ENCODE data around the gene CTIF.

GRCh38 chr18:48553236-48553635 lies 14.4 kb downstream of the CTIF start:
- no peak for TF ChIP-seq CTCF (conservative IDR thresholded peaks at IDR 0.05; ENCODE audit: low read depth in 2 of 2)
- TF ChIP-seq, protein P1, sequence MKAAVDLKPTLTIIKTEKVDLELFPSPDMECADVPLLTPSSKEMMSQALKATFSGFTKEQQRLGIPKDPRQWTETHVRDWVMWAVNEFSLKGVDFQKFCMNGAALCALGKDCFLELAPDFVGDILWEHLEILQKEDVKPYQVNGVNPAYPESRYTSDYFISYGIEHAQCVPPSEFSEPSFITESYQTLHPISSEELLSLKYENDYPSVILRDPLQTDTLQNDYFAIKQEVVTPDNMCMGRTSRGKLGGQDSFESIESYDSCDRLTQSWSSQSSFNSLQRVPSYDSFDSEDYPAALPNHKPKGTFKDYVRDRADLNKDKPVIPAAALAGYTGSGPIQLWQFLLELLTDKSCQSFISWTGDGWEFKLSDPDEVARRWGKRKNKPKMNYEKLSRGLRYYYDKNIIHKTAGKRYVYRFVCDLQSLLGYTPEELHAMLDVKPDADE (IDR thresholded peaks at IDR 0.05), result no peak
- no peak for TF ChIP-seq EZH2phosphoT487 (IDR thresholded peaks at IDR 0.05; ENCODE audit: unreplicated experiment)
